Measurements from ENCODE around the gene ANKH. TPM values are rescaled to one million over a fixed set of nuclear protein-coding genes. Genes with fewer than 3 reads are reported as not detected.

The ANKH gene
- total and polyA plus RNA-seq, 2 experiments from 2014 or later: 27.6 to 29.9 TPM

- no peaks in the 10 kb centered on the region for H3K27me3 ChIP-seq
- TF ChIP-seq EZH2 (IDR thresholded peaks at IDR 0.05; ENCODE audit: borderline replicate concordance) (no peak), EZH2phosphoT487 (IDR thresholded peaks at IDR 0.05; ENCODE audit: low read depth, severe bottlenecking, unreplicated experiment) (no peak), CTCF (IDR thresholded peaks at IDR 0.05; ENCODE audit: poor library complexity) (no peak)
- peaks cover 3% of the 10 kb centered on the region for H3K4me1 ChIP-seq (ENCODE audit: insufficient read depth)
- no peaks in the 10 kb centered on the region for H3K79me2 ChIP-seq
- no peak overlapping the region for H2AFZ ChIP-seq
- H4K20me1 ChIP-seq (ENCODE audit: insufficient read depth, poor library complexity, severe bottlenecking): no peaks in the 10 kb centered on the region
- no peak overlapping the region for H3K4me3 ChIP-seq
- no peak for DNase-seq (ENCODE audit: low spot score)
- H3K36me3 ChIP-seq (replicated peaks; ENCODE audit: insufficient read depth, low read depth): no peaks in the 10 kb centered on the region
- H3K27ac ChIP-seq: no peak overlapping the region
- no peaks in the 10 kb centered on the region for H3K9me3 ChIP-seq (ENCODE audit: low read depth)
- 93% methylated on average over 3 of the region's 3 CpGs for WGBS (ENCODE audit: low lambda C conversion rate, missing lambda C conversion rate)
- H3K4me2 ChIP-seq: no peak overlapping the region
- H3K9me2 ChIP-seq (replicated peaks; ENCODE audit: insufficient read depth): no peaks in the 10 kb centered on the region
Observed at GRCh38 chr5:14771972-14772371, 99.6 kb downstream of the ANKH start.

GRCh38 chr5:14771189-14771588 lies 100.4 kb downstream of the ANKH start:
- no peaks in the 10 kb centered on the region for H3K36me3 ChIP-seq (replicated peaks; ENCODE audit: insufficient read depth, low read depth)
- 90% methylated on average over 3 of the region's 3 CpGs for WGBS (ENCODE audit: low lambda C conversion rate, missing lambda C conversion rate)
- H3K27ac ChIP-seq: no peak overlapping the region
- H3K4me2 ChIP-seq: no peak overlapping the region
- no peaks in the 10 kb centered on the region for H3K9me2 ChIP-seq (replicated peaks; ENCODE audit: insufficient read depth)
- H3K4me3 ChIP-seq: no peak overlapping the region
- no peaks in the 10 kb centered on the region for H4K20me1 ChIP-seq (ENCODE audit: insufficient read depth, poor library complexity, severe bottlenecking)
- H3K4me1 ChIP-seq (ENCODE audit: insufficient read depth): peaks cover 3% of the 10 kb centered on the region
- no peaks in the 10 kb centered on the region for H3K9me3 ChIP-seq (ENCODE audit: low read depth)
- no peak overlapping the region for H2AFZ ChIP-seq
- no peak for TF ChIP-seq EZH2 (IDR thresholded peaks at IDR 0.05; ENCODE audit: borderline replicate concordance)
- no peak for TF ChIP-seq CTCF (IDR thresholded peaks at IDR 0.05; ENCODE audit: poor library complexity)
- no peak for TF ChIP-seq EZH2phosphoT487 (IDR thresholded peaks at IDR 0.05; ENCODE audit: low read depth, severe bottlenecking, unreplicated experiment)
- no peak for DNase-seq (ENCODE audit: low spot score)
- H3K27me3 ChIP-seq: no peaks in the 10 kb centered on the region
- H3K79me2 ChIP-seq: no peaks in the 10 kb centered on the region

GRCh38 chr5:14768508-14769365 lies 102.8 kb downstream of the ANKH start:
- DNase-seq (ENCODE audit: low spot score): no peak
- WGBS (ENCODE audit: low lambda C conversion rate, missing lambda C conversion rate): 94% methylated on average over 17 of the region's 17 CpGs
- Histone ChIP-seq H3K4me1 (ENCODE audit: insufficient read depth) (peaks cover 3% of the 10 kb centered on the region), H3K36me3 (replicated peaks; ENCODE audit: insufficient read depth, low read depth) (no peaks in the 10 kb centered on the region), H3K27me3 (no peaks in the 10 kb centered on the region), H2AFZ (no peak overlapping the region), H3K79me2 (no peaks in the 10 kb centered on the region), H3K9me2 (replicated peaks; ENCODE audit: insufficient read depth) (no peaks in the 10 kb centered on the region), H3K4me2 (no peak overlapping the region), H4K20me1 (ENCODE audit: insufficient read depth, poor library complexity, severe bottlenecking) (no peaks in the 10 kb centered on the region), H3K4me3 (no peak overlapping the region), H3K27ac (no peak overlapping the region), H3K9me3 (ENCODE audit: low read depth) (no peaks in the 10 kb centered on the region)
- TF ChIP-seq CTCF (IDR thresholded peaks at IDR 0.05; ENCODE audit: poor library complexity) (no peak), EZH2phosphoT487 (IDR thresholded peaks at IDR 0.05; ENCODE audit: low read depth, severe bottlenecking, unreplicated experiment) (no peak), EZH2 (IDR thresholded peaks at IDR 0.05; ENCODE audit: borderline replicate concordance) (no peak)
